Peyer's patch (tissue), 4 donors: ENCODE data around the gene AOC3. TPM values are rescaled to one million over a fixed set of nuclear protein-coding genes. Genes with fewer than 3 reads are reported as not detected.
"Not testable (repeated sequence)": the region's sequence is repeated elsewhere in the genome, so short reads cannot be mapped to it uniquely, and the experiment has no call there.

ENCODE experiments used
- DNase-seq, 3 donors: peaks; one replicate each; pipeline ENCODE4 v3.0.0-alpha.2; 2017 to 2019
- H3K27ac ChIP-seq, 4 donors: fragments of 200-600 bp; sonication (generic); one replicate each; pipeline ENCODE4 v1.5.1; 2016 to 2019
- H3K27me3 ChIP-seq, 2 donors: fragments of 200-600 bp; sonication (generic); one replicate each; pipeline ENCODE4 v1.5.1; 2019
- H3K36me3 ChIP-seq, 3 donors: fragments of 200-600 bp; sonication (generic); one replicate each; pipeline ENCODE4 v1.5.1; 2016 to 2019
- H3K4me1 ChIP-seq, 4 donors: fragments of 200-600 bp; sonication (generic); one replicate each; pipeline ENCODE4 v1.5.1; 2016 to 2019
- H3K4me3 ChIP-seq, 4 donors: fragments of 200-600 bp; sonication (generic); 1 replicate in 3 of 4; 2 replicates in 1 of 4; pipeline ENCODE4 v1.5.1; 2016 to 2019; ENCODE audit warnings: mild to moderate bottlenecking in 1 of 4
- H3K9me3 ChIP-seq, 4 donors: fragments of 200-600 bp; sonication (generic); one replicate each; pipeline ENCODE4 v1.5.1; 2016 to 2019; ENCODE audit warnings: mild to moderate bottlenecking in 1 of 4
- POLR2A ChIP-seq, 2 donors: fragments of 450-650 bp; IDR thresholded peaks; one replicate each; pipeline ENCODE4 v1.5.1; 2017; ENCODE audit warnings: antibody characterized with exemption in 2 of 2, mild to moderate bottlenecking in 2 of 2, moderate library complexity in 2 of 2
- total RNA-seq, 4 donors: library from RNA; depleted of rRNA; stranded (reverse); fragments of >200 nt; gene quantifications; one replicate each; pipeline ENCODE4 v1.1.0, GENCODE V29; 2016
- TF ChIP-seq, protein P1 (sequence below), 6 experiments: fragments of 450-650 bp in 4 of 6; fragments of 200-600 bp in 2 of 6; sonication (generic) in 1 of 6; IDR thresholded peaks; one replicate each; pipeline ENCODE4 v1.5.1; 2017 to 2019; ENCODE audit warnings: antibody characterized with exemption in 6 of 6, mild to moderate bottlenecking in 3 of 6, moderate library complexity in 1 of 6

Gene AOC3
- total RNA-seq, 4 donors from 2014 or later, result 3.3 to 11.4 (median 7.0) TPM

DNA sequence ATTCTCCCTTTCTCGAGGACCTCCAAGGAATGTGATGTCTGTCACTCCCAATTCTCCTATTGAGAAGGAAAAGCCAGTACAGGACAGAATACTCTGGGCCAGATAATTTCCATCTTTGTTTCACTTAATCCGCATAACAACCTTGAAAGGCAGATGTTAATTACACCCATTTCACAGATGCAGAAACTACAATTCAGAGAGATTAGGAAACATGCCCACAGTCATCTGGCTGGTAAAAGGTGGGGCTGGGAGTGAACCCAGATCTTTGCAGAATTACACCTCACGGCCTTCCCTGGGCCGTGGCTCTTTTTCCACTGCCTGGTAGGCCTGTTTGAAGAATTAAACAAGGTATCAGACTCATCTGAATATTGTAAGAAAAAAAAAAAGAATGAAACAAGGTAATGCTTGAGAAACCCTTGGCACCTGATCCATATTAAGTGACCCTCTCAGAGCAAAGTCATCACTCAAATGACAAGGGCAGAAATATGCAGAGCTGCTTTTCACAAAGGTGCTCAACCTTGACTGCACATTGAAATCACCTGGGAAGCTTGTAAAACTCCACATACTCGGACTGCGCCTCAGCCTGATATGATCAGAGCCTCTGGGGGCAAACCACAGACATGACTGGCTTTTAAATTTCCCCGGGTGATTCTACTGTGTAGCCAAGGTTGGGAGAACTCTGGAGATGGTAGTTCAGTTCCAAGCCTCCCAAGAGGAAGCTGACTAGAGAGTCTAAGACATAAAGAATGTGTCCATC lies 33.0 kb downstream of the AOC3 start:
- no peaks in the 10 kb centered on the region for H3K36me3 ChIP-seq
- H3K27ac ChIP-seq, result no peak overlapping the region
- no peak overlapping the region for H3K4me3 ChIP-seq
- no peaks in the 10 kb centered on the region for H3K9me3 ChIP-seq
- H3K4me1 ChIP-seq, result peaks cover 0 to 14% (median 0%) of the 10 kb centered on the region in 4 donors
- no peaks in the 10 kb centered on the region for H3K27me3 ChIP-seq
- no peak for DNase-seq
- TF ChIP-seq POLR2A (IDR thresholded peaks at IDR 0.05), result no peak
- TF ChIP-seq, protein P1, sequence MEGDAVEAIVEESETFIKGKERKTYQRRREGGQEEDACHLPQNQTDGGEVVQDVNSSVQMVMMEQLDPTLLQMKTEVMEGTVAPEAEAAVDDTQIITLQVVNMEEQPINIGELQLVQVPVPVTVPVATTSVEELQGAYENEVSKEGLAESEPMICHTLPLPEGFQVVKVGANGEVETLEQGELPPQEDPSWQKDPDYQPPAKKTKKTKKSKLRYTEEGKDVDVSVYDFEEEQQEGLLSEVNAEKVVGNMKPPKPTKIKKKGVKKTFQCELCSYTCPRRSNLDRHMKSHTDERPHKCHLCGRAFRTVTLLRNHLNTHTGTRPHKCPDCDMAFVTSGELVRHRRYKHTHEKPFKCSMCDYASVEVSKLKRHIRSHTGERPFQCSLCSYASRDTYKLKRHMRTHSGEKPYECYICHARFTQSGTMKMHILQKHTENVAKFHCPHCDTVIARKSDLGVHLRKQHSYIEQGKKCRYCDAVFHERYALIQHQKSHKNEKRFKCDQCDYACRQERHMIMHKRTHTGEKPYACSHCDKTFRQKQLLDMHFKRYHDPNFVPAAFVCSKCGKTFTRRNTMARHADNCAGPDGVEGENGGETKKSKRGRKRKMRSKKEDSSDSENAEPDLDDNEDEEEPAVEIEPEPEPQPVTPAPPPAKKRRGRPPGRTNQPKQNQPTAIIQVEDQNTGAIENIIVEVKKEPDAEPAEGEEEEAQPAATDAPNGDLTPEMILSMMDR (IDR thresholded peaks at IDR 0.05), result no peak

DNA sequence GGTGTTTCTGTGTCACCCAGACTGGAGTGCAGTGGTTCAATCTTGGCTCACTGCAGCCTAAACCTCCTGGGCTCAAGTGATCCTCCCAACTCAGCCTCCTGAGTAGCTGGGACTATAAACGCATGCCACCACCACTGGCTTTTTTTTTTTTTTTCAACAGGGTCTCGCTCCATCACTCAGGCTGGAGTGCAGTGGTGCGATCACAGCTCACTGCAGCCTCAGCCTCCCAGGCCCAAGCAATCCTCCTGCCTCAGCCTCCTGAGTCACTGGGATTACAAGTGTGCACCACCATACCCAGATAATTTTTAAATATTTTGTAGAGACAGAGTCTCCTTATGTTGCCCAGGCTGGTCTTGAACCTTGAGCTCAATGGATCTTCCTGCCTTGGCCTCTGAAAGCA lies 34.8 kb downstream of the AOC3 start:
- H3K27me3 ChIP-seq, DNase-seq, H3K9me3 ChIP-seq, H3K4me3 ChIP-seq, H3K27ac ChIP-seq, H3K36me3 ChIP-seq: not testable (repeated sequence)
- peaks cover 0 to 14% (median 0%) of the 10 kb centered on the region in 4 donors for H3K4me1 ChIP-seq

DNA sequence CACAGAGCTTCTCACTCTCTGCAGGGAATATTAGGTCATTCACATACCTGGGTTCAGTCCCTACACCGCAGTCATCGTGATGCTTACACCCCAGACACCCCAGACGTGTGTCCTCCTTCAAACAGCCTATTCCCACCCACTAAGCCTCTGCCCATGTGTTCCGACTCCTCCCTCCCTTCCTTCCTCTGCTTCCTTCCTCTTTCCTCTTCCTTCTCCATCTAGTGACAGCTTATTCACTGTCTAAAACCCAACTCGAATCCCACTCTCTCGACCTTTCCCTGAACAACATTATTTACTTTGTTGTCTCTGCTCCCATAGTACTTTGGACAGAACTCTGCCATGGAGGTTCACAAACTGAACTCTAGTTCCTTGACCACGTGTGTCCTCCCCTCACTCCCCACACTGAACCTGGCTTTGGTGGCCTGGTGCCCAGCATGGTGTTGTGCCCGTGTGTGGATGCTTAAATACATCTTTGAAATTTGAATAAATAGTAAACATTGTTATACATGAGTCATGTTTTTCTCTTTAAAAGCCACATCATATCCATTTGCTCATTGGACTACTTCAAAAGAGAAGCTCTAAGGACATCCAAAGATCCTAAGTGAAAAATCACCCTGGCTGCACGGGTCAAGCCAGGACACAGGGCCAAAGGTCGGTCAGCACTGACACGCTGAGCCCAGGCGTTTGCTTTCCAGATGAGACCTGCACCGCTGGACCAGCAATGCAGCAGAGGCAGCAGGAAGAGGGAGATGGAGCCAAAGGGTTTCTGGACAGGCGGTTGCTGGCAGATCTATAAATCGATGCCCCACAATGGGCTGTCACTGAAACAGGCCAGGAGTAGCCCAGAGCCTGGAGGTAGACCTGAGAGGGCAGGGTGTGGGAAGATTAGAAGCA lies 35.5 kb downstream of the AOC3 start:
- DNase-seq, result peak in 2 of 3 donors; percentile 72 to 73
- peaks cover 0 to 14% (median 0%) of the 10 kb centered on the region in 4 donors for H3K4me1 ChIP-seq
- TF ChIP-seq POLR2A (IDR thresholded peaks at IDR 0.05), result no peak
- TF ChIP-seq, protein P1 (IDR thresholded peaks at IDR 0.05), result no peak

GRCh38 chr17:42889809-42890208 lies 38.8 kb downstream of the AOC3 start:
- no peaks in the 10 kb centered on the region for H3K9me3 ChIP-seq
- peaks cover 0 to 40% (median 7%) of the 10 kb centered on the region in 4 donors for H3K4me1 ChIP-seq
- DNase-seq, result no peak

More for the DNA sequence above, 35.5 kb downstream of the AOC3 start:
- no peaks in the 10 kb centered on the region for H3K36me3 ChIP-seq
- no peak overlapping the region for H3K4me3 ChIP-seq
- H3K27ac ChIP-seq, result no peak overlapping the region
- H3K27me3 ChIP-seq, result no peaks in the 10 kb centered on the region
- H3K9me3 ChIP-seq, result no peaks in the 10 kb centered on the region

DNA sequence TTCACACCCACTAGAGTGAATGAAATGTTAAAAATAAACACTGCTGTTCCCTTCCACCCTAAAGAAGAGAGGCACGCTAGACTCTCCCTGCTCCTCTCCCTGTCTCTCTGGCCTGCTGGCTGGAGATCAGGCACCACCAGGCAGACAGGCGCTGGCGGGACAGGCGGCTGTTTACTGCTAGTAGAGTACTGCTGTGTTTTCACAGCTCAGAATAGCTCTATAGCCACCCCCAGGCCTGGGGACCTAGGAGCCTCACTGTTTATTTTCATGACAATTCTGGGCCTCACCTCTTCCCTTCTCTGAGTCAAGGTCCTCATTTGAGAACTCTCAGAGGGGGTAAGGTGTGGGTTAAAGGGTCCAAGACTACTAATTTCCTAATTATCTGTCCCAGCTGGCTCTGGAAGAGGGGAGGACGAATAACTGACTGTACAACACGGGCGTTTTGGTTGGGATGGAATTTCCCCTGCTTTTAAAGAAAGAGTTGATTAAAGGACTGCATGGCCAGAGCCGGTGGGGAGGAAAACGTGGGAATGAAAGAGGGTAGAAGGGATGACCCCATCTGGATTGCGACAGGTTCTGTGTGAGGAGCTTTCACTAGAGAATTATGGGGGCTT lies 40.6 kb downstream of the AOC3 start:
- no peaks in the 10 kb centered on the region for H3K27me3 ChIP-seq
- H3K9me3 ChIP-seq, result no peaks in the 10 kb centered on the region
- DNase-seq, result no peak
- peaks cover 0 to 45% (median 7%) of the 10 kb centered on the region in 4 donors for H3K4me1 ChIP-seq
- TF ChIP-seq, protein P1 (IDR thresholded peaks at IDR 0.05), result no peak
- no peak for TF ChIP-seq POLR2A (IDR thresholded peaks at IDR 0.05)
- no peak overlapping the region for H3K4me3 ChIP-seq
- no peaks in the 10 kb centered on the region for H3K36me3 ChIP-seq
- peak overlapping the region in 3 of 4 donors; percentile 36 to 52 (median 44) for H3K27ac ChIP-seq

More at GRCh38 chr17:42889809-42890208, 38.8 kb downstream of the AOC3 start:
- Histone ChIP-seq H3K36me3 (no peaks in the 10 kb centered on the region), H3K27ac (no peak overlapping the region), H3K4me3 (no peak overlapping the region), H3K27me3 (no peaks in the 10 kb centered on the region)
- TF ChIP-seq POLR2A (IDR thresholded peaks at IDR 0.05), result no peak
- TF ChIP-seq, protein P1 (IDR thresholded peaks at IDR 0.05), result no peak
